Central memory CD8-positive, alpha-beta T cell (primary cell): ENCODE data around the gene MED13L.
"Not testable (repeated sequence)": the region's sequence is repeated elsewhere in the genome, so short reads cannot be mapped to it uniquely, and the experiment has no call there.

ENCODE experiments used
- ATAC-seq: fragments of 150-1000 bp; cut with Tn5 transposase; replicated peaks from 2 replicates; pipeline ENCODE4 v1.10.0; 2022; ENCODE audit warnings: mild to moderate bottlenecking, moderate FRiP score, moderate number of reproducible peaks; ENCODE audit not compliant: poor library complexity, severe bottlenecking; ENCODE audit errors: extremely low read depth
- DNase-seq, 2 donors: peaks; one replicate each; pipeline ENCODE4 v3.0.0; 2021; ENCODE audit warnings: low spot score in 2 of 2
- H3K27ac Mint-ChIP-seq: one replicate; pipeline ENCODE4 v1.8.0; 2022; ENCODE audit warnings: low read depth, mild to moderate bottlenecking, moderate library complexity, mixed read lengths
- H3K27me3 Mint-ChIP-seq: one replicate; pipeline ENCODE4 v1.8.0; 2022; ENCODE audit warnings: mixed read lengths
- H3K36me3 Mint-ChIP-seq: one replicate; pipeline ENCODE4 v1.8.0; 2022; ENCODE audit warnings: mild to moderate bottlenecking, moderate library complexity, mixed read lengths; ENCODE audit not compliant: insufficient read depth
- H3K4me1 Mint-ChIP-seq: one replicate; pipeline ENCODE4 v1.8.0; 2022; ENCODE audit warnings: mixed read lengths
- H3K4me3 Mint-ChIP-seq: one replicate; pipeline ENCODE4 v1.8.0; 2022; ENCODE audit warnings: mild to moderate bottlenecking, moderate library complexity, mixed read lengths
- H3K9me3 Mint-ChIP-seq: one replicate; pipeline ENCODE4 v1.8.0; 2022; ENCODE audit warnings: mixed read lengths

MED13L gene

DNA sequence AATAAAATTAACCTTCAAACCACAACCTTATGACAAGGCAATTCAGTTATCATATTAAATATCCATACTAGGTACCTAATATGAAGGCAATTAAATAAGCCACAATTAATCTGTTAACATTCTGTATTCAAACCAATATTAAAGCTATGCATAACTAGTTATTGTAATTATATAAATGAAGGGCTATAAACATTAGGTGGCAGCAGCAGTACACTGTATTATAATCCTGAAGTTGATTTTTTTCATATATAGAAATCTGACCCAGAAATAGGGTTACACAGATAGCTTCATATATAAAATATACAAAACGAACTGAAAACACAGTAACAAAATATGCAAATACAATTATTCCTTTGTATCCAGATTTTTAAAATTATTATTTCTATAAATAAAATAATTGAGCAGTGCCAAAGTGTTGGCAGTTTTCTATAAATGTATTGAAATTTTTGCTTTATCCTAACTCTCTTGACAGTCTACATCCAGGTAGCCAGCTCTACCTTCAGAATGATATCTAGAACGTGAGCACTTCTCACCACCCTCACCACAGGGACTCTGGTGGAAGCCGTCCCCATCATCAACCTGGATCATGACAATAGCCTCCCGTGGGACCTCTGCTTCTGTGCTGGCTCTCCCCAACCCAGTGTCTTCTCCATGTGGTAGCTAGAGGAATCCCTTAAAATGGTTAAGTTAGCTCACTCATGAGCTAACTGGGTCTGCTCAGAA is 136.2 kb downstream of the MED13L start:
- no peak overlapping the region for H3K4me3 Mint-ChIP-seq
- no peak overlapping the region for H3K27ac Mint-ChIP-seq
- no peak for ATAC-seq
- H3K27me3 Mint-ChIP-seq = no peaks in the 10 kb centered on the region
- no peaks in the 10 kb centered on the region for H3K36me3 Mint-ChIP-seq
- peaks cover 49% of the 10 kb centered on the region for H3K4me1 Mint-ChIP-seq
- no peak for DNase-seq
- H3K9me3 Mint-ChIP-seq = no peaks in the 10 kb centered on the region

- Mint-ChIP-seq H3K4me3 (no peak overlapping the region), H3K27me3 (no peaks in the 10 kb centered on the region), H3K9me3 (no peaks in the 10 kb centered on the region), H3K4me1 (peaks cover 54% of the 10 kb centered on the region), H3K27ac (no peak overlapping the region), H3K36me3 (no peaks in the 10 kb centered on the region)
- DNase-seq (no peak), ATAC-seq (no peak)
Observed at GRCh38 chr12:116140529-116140928, 137.0 kb downstream of the MED13L start.

DNA sequence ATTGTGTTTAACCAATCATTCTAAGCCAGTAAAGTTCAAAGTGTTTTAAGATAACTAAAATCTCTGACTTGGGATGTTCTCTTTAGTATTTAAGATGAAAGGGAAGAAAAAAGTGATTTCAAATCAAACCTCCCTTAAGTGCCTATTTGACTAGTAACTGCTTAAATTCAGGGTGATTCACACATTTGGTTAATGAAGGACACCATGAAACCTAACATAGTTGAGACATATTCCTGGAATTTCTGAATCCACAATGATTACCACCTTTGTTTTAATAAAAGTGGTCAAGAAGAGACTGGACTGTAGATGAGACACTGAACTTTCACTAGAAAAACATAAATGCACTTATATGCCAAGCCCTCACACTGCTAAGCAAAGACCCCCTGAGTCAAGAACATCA is 138.7 kb downstream of the MED13L start:
- Mint-ChIP-seq H3K27me3 (no peaks in the 10 kb centered on the region), H3K27ac (no peak overlapping the region)

GRCh38 chr12:116138364-116138763 is 139.1 kb downstream of the MED13L start:
- H3K27me3 Mint-ChIP-seq = no peaks in the 10 kb centered on the region
- no peak overlapping the region for H3K4me3 Mint-ChIP-seq
- DNase-seq (no peak), ATAC-seq (no peak)
- H3K36me3 Mint-ChIP-seq = no peaks in the 10 kb centered on the region
- peaks cover 55% of the 10 kb centered on the region for H3K4me1 Mint-ChIP-seq
- H3K9me3 Mint-ChIP-seq = no peaks in the 10 kb centered on the region
- no peak overlapping the region for H3K27ac Mint-ChIP-seq

More for the DNA sequence above, 138.7 kb downstream of the MED13L start:
- ATAC-seq (no peak), DNase-seq (no peak)
- H3K4me1 Mint-ChIP-seq = peaks cover 55% of the 10 kb centered on the region
- no peaks in the 10 kb centered on the region for H3K9me3 Mint-ChIP-seq
- H3K36me3 Mint-ChIP-seq = no peaks in the 10 kb centered on the region
- H3K4me3 Mint-ChIP-seq = no peak overlapping the region

DNA sequence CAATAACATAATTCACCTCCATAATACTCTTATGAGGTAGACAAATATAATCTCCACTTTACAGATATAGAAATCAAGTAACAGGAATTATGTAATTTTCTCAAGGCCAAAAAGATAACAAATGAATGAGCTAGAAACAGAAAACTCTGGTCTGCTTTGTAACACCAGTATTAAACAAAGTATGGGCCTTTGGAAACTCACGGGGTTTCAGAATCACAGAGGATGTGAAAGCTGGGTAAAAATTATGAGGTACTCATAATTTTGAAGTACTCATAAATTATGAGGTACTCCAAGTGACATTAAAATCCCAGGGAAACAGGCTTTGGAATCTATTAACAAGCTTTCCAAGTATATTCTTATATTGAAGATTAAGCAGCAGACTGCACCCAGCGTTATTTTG is 140.2 kb downstream of the MED13L start:
- H3K9me3 Mint-ChIP-seq = no peaks in the 10 kb centered on the region
- ATAC-seq (no peak), DNase-seq (no peak)
- peaks cover 59% of the 10 kb centered on the region for H3K4me1 Mint-ChIP-seq
- no peak overlapping the region for H3K27ac Mint-ChIP-seq
- H3K36me3 Mint-ChIP-seq = no peaks in the 10 kb centered on the region
- H3K27me3 Mint-ChIP-seq = no peaks in the 10 kb centered on the region
- no peak overlapping the region for H3K4me3 Mint-ChIP-seq

GRCh38 chr12:116136340-116136739 is 141.2 kb downstream of the MED13L start:
- Mint-ChIP-seq H3K4me1 (peaks cover 54% of the 10 kb centered on the region), H3K9me3 (no peaks in the 10 kb centered on the region), H3K27ac (peak overlapping the region; percentile 19), H3K4me3 (no peak overlapping the region), H3K27me3 (no peaks in the 10 kb centered on the region), H3K36me3 (no peaks in the 10 kb centered on the region)
- ATAC-seq (peak; percentile 49), DNase-seq (no peak)

GRCh38 chr12:116135209-116135930 is 142.1 kb downstream of the MED13L start:
- peaks cover 62% of the 10 kb centered on the region for H3K4me1 Mint-ChIP-seq
- H3K27ac Mint-ChIP-seq = no peak overlapping the region
- no peak overlapping the region for H3K4me3 Mint-ChIP-seq

GRCh38 chr12:116133636-116134214 is 143.8 kb downstream of the MED13L start:
- DNase-seq (no peak), ATAC-seq (no peak)
- Mint-ChIP-seq H3K27ac (no peak overlapping the region), H3K27me3 (no peaks in the 10 kb centered on the region), H3K4me1 (peaks cover 58% of the 10 kb centered on the region), H3K36me3 (no peaks in the 10 kb centered on the region), H3K9me3 (no peaks in the 10 kb centered on the region), H3K4me3 (no peak overlapping the region)

More at GRCh38 chr12:116135209-116135930, 142.1 kb downstream of the MED13L start:
- Mint-ChIP-seq H3K36me3 (no peaks in the 10 kb centered on the region), H3K9me3 (no peaks in the 10 kb centered on the region), H3K27me3 (no peaks in the 10 kb centered on the region)
- DNase-seq (no peak), ATAC-seq (no peak)

- H3K4me1 Mint-ChIP-seq = peaks cover 58% of the 10 kb centered on the region
- no peak overlapping the region for H3K4me3 Mint-ChIP-seq
Observed at GRCh38 chr12:116133149-116133548, 144.3 kb downstream of the MED13L start.

GRCh38 chr12:116131987-116132386 is 145.5 kb downstream of the MED13L start:
- not testable (repeated sequence) for H3K27me3 Mint-ChIP-seq, ATAC-seq, H3K36me3 Mint-ChIP-seq, H3K4me3 Mint-ChIP-seq, DNase-seq, H3K27ac Mint-ChIP-seq, H3K9me3 Mint-ChIP-seq
- peaks cover 61% of the 10 kb centered on the region for H3K4me1 Mint-ChIP-seq

More at GRCh38 chr12:116133149-116133548, 144.3 kb downstream of the MED13L start:
- DNase-seq = no peak
- no peaks in the 10 kb centered on the region for H3K36me3 Mint-ChIP-seq
- no peak for ATAC-seq
- H3K27me3 Mint-ChIP-seq = no peaks in the 10 kb centered on the region
- no peak overlapping the region for H3K27ac Mint-ChIP-seq
- no peaks in the 10 kb centered on the region for H3K9me3 Mint-ChIP-seq

- DNase-seq (no peak), ATAC-seq (no peak)
- Mint-ChIP-seq H3K4me3 (no peak overlapping the region), H3K4me1 (peaks cover 60% of the 10 kb centered on the region), H3K9me3 (no peaks in the 10 kb centered on the region), H3K36me3 (no peaks in the 10 kb centered on the region), H3K27me3 (no peaks in the 10 kb centered on the region), H3K27ac (no peak overlapping the region)
Observed at GRCh38 chr12:116131176-116131575, 146.3 kb downstream of the MED13L start.

DNA sequence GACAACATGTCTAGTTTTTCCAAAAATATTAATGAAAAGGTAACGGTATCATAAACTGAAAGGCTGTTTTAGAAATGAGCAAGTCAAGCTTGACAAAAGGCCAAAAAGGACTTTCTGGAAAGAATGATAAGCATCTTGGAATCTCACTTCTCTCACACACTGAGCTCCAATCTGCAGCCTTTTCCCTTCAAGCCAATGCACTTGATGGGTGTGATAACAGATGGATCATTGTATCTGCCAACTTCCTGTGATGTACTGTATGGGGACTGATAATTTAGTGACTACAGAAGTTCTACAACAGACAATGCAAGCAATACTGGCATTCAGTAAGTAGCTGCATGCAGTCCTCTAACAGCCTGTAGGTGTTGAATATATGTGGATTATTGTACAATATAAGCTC is 147.1 kb downstream of the MED13L start:
- H3K27me3 Mint-ChIP-seq = no peaks in the 10 kb centered on the region
- no peak for DNase-seq
- peaks cover 57% of the 10 kb centered on the region for H3K4me1 Mint-ChIP-seq
- H3K9me3 Mint-ChIP-seq = no peaks in the 10 kb centered on the region
- no peaks in the 10 kb centered on the region for H3K36me3 Mint-ChIP-seq
- H3K27ac Mint-ChIP-seq = no peak overlapping the region
- H3K4me3 Mint-ChIP-seq = no peak overlapping the region
- no peak for ATAC-seq

- peaks cover 47% of the 10 kb centered on the region for H3K4me1 Mint-ChIP-seq
- DNase-seq = no peak
- H3K4me3 Mint-ChIP-seq = no peak overlapping the region
- H3K27ac Mint-ChIP-seq = no peak overlapping the region
- H3K27me3 Mint-ChIP-seq = no peaks in the 10 kb centered on the region
- H3K9me3 Mint-ChIP-seq = no peaks in the 10 kb centered on the region
- no peak for ATAC-seq
- H3K36me3 Mint-ChIP-seq = no peaks in the 10 kb centered on the region
Observed at GRCh38 chr12:116128779-116129178, 148.7 kb downstream of the MED13L start.
